Fibroblast of lung (primary cell): ENCODE results near the gene MAB21L3. TPM values are rescaled to one million over a fixed set of nuclear protein-coding genes. Genes with fewer than 3 reads are reported as not detected.
A peak's percentile ranks its signal among the peaks of the same experiment; 100 is the strongest.

Source experiments
- DNase-seq, 2 donors: peaks; one replicate each; pipeline versions ENCODE4 v3.0.0 to v3.0.0-alpha.2; 2010; ENCODE audit warnings: low read depth in 2 of 2
- H2AFZ ChIP-seq: 2 replicates; pipeline ENCODE4 v1.5.1; 2012; ENCODE audit warnings: low read length, control low read depth, inconsistent platforms
- H3K27ac ChIP-seq: 2 replicates; pipeline ENCODE4 v1.5.1; 2011; ENCODE audit warnings: low read length, control low read depth; ENCODE audit not compliant: insufficient read depth
- H3K27me3 ChIP-seq: 2 replicates; pipeline ENCODE4 v1.5.1; 2011; ENCODE audit warnings: mild to moderate bottlenecking, low read length; ENCODE audit not compliant: control insufficient read depth, insufficient read depth
- H3K36me3 ChIP-seq: 2 replicates; pipeline ENCODE4 v1.5.1; 2011; ENCODE audit warnings: low read length; ENCODE audit not compliant: control insufficient read depth, insufficient read depth
- H3K4me1 ChIP-seq: 2 replicates; pipeline ENCODE4 v1.5.1; 2011; ENCODE audit warnings: low read length; ENCODE audit not compliant: control insufficient read depth, insufficient read depth; ENCODE audit errors: extremely low read depth
- H3K4me2 ChIP-seq: 2 replicates; pipeline ENCODE4 v1.5.1; 2011; ENCODE audit warnings: low read length, control low read depth; ENCODE audit not compliant: insufficient read depth; ENCODE audit errors: extremely low read depth
- H3K4me3 ChIP-seq, 4 experiments: fragments of 200-600 bp in 1 of 4; sonication (generic) in 1 of 4; replicated peaks in 1 of 4; 2 replicates each; pipeline ENCODE4 v1.5.1; 2011 to 2016; ENCODE audit warnings: low read length in 4 of 4, low read depth in 3 of 4, mild to moderate bottlenecking in 3 of 4, control low read depth in 2 of 4, inconsistent platforms in 1 of 4, mixed read lengths in 1 of 4; ENCODE audit not compliant: insufficient read depth in 1 of 4; ENCODE audit errors: control extremely low read depth in 1 of 4
- H3K79me2 ChIP-seq: 2 replicates; pipeline ENCODE4 v1.5.1; 2012; ENCODE audit warnings: mild to moderate bottlenecking, low read length, inconsistent platforms; ENCODE audit not compliant: control insufficient read depth, insufficient read depth
- H3K9ac ChIP-seq: 2 replicates; pipeline ENCODE4 v1.5.1; 2011; ENCODE audit warnings: mild to moderate bottlenecking, low read length, control low read depth; ENCODE audit not compliant: insufficient read depth
- H3K9me3 ChIP-seq: 2 replicates; pipeline ENCODE4 v1.5.1; 2012; ENCODE audit warnings: low read depth, low read length; ENCODE audit not compliant: control insufficient read depth, insufficient read depth
- H4K20me1 ChIP-seq: 2 replicates; pipeline ENCODE4 v1.5.1; 2011; ENCODE audit warnings: low read length; ENCODE audit not compliant: control insufficient read depth, insufficient read depth; ENCODE audit errors: extremely low read depth
- EZH2 ChIP-seq: IDR thresholded peaks from 2 replicates; pipeline ENCODE4 v1.5.1; 2012; ENCODE audit warnings: low read length, control low read depth, mild to moderate bottlenecking; ENCODE audit errors: missing control alignments
- polyA minus RNA-seq: library from RNA; depleted of rRNA, polyadenylated mRNA; stranded (reverse); fragments of >200 nt; gene quantifications from 2 replicates; pipeline ENCODE4 v1.2.3, GENCODE V29; 2011; ENCODE audit warnings: low replicate concordance
- polyA plus RNA-seq, 2 donors: library from polyadenylated mRNA; depleted of rRNA in 1 of 2; stranded (reverse) in 1 of 2; unstranded in 1 of 2; fragments of >200 nt; gene quantifications; 2 replicates each; pipeline ENCODE4 v1.2.1, GENCODE V29; 2011 to 2012; ENCODE audit warnings: missing spikeins in 1 of 2
- total RNA-seq: library from RNA; depleted of rRNA; stranded (reverse); fragments of >200 nt; gene quantifications from 2 replicates; pipeline ENCODE4 v1.2.1, GENCODE V29; 2014
- TF ChIP-seq, protein P1 (sequence below), 2 donors: IDR thresholded peaks in 1 of 2; conservative IDR thresholded peaks in 1 of 2; 1 replicate in 1 of 2; 2 replicates in 1 of 2; pipeline ENCODE4 v1.5.1; 2011 to 2012; ENCODE audit warnings: low read length in 2 of 2, control low read depth in 1 of 2, inconsistent platforms in 1 of 2, low read depth in 1 of 2, mild to moderate bottlenecking in 1 of 2

The MAB21L3 gene
- total RNA-seq (0.66 and 0.77 TPM in 2 replicates), polyA plus RNA-seq (0.08 and 0.18 TPM in 2 replicates), polyA minus RNA-seq (0.22 and 0.86 TPM in 2 replicates)
- 0.43 TPM in 1 of 2 replicates, not detected in the other for polyA plus RNA-seq (2012)

DNA sequence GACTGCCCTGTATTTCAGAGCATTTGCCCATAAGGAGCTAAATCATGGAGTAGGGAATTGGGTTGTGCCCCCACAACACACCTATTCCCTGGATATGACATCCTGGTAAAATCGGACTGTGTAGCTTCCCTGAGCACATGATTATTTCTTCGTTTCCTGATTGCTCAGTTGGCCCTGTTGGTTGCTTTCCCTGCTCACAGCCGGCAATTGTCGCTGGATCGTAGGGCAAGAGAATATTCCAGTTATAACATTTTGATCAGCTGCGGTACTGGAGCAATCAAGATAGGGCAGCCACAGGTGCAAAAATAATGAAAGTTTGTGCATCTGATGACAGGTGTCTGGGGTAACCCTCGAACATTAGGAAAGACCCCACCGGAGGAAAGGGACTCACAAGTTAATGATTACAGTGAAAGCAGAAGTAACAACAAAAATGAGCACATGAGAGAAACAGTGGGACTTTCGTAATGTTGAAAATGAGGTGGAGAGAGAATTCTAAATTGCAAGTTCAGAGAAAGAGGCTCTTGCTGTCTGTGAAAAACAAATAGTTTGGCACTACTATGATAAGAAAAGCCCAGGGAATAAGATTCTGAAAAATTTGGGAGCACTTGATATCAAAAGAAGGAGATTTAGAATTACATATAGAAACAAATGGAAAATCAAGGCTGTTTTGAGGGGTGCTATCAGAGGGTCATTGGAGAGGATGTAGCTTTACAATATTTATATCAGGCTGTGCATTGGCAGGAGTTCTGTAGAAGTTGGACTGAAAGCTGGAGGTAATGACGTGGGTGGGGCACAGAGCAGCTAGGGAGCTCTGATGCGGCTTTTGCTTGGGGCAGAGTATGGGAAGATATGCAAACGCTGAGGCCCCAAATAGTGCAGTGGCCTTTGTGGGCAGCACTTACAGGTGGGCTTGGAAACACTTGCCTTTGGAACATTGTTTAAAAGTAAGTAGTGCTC is at the start of gene MAB21L3:
MAB21L3 (plus strand) TSS at position 833 of the 957 bp plus-strand sequence. CDS start 1,217 bp downstream, outside the sequence.
- H4K20me1 ChIP-seq = no peaks in the 10 kb centered on the region
- H3K27ac ChIP-seq = no peak within 1 kb of the TSS
- no peaks in the 10 kb centered on the region for H3K9me3 ChIP-seq
- no peak within 1 kb of the TSS for H3K4me3 ChIP-seq
- H3K4me2 ChIP-seq = no peak within 1 kb of the TSS
- DNase-seq = no peak
- no peaks in the 10 kb centered on the region for H3K79me2 ChIP-seq
- no peaks in the 10 kb centered on the region for H3K36me3 ChIP-seq
- H3K9ac ChIP-seq = no peak within 1 kb of the TSS
- H3K4me1 ChIP-seq = peaks cover 6% of the 10 kb centered on the region
- TF ChIP-seq, protein P1, sequence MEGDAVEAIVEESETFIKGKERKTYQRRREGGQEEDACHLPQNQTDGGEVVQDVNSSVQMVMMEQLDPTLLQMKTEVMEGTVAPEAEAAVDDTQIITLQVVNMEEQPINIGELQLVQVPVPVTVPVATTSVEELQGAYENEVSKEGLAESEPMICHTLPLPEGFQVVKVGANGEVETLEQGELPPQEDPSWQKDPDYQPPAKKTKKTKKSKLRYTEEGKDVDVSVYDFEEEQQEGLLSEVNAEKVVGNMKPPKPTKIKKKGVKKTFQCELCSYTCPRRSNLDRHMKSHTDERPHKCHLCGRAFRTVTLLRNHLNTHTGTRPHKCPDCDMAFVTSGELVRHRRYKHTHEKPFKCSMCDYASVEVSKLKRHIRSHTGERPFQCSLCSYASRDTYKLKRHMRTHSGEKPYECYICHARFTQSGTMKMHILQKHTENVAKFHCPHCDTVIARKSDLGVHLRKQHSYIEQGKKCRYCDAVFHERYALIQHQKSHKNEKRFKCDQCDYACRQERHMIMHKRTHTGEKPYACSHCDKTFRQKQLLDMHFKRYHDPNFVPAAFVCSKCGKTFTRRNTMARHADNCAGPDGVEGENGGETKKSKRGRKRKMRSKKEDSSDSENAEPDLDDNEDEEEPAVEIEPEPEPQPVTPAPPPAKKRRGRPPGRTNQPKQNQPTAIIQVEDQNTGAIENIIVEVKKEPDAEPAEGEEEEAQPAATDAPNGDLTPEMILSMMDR (conservative IDR thresholded peaks at IDR 0.05 in 1 of 2, IDR thresholded peaks at IDR 0.05 in 1 of 2; ENCODE audit: low read depth in 1 of 2, low read length in 2 of 2) = no peak
- TF ChIP-seq EZH2 = no peak
- H3K27me3 ChIP-seq = no peaks in the 10 kb centered on the region
- H2AFZ ChIP-seq = no peak within 1 kb of the TSS

- Histone ChIP-seq H3K36me3 (no peaks in the 10 kb centered on the region), H3K4me2 (no peak overlapping the region), H3K79me2 (no peaks in the 10 kb centered on the region), H2AFZ (no peak overlapping the region), H3K4me1 (peaks cover 6% of the 10 kb centered on the region), H3K4me3 (no peak overlapping the region), H3K9me3 (no peaks in the 10 kb centered on the region), H3K9ac (no peak overlapping the region), H4K20me1 (no peaks in the 10 kb centered on the region), H3K27me3 (no peaks in the 10 kb centered on the region), H3K27ac (no peak overlapping the region)
- TF ChIP-seq, protein P1 (conservative IDR thresholded peaks at IDR 0.05 in 1 of 2, IDR thresholded peaks at IDR 0.05 in 1 of 2; ENCODE audit: low read depth in 1 of 2, low read length in 2 of 2) = no peak
- no peak for TF ChIP-seq EZH2
- DNase-seq = peak in 1 of 2 donors; percentile 52
These were observed 49.0 kb upstream of the MAB21L3 start for GRCh38 chr1:116062201-116062600.

- Histone ChIP-seq H3K9ac (no peak overlapping the region), H2AFZ (no peak overlapping the region), H3K36me3 (no peaks in the 10 kb centered on the region), H3K4me3 (no peak overlapping the region), H4K20me1 (no peaks in the 10 kb centered on the region), H3K4me1 (peaks cover 11% of the 10 kb centered on the region), H3K27ac (no peak overlapping the region), H3K79me2 (no peaks in the 10 kb centered on the region), H3K4me2 (no peak overlapping the region), H3K27me3 (no peaks in the 10 kb centered on the region), H3K9me3 (no peaks in the 10 kb centered on the region)
- TF ChIP-seq, protein P1 (conservative IDR thresholded peaks at IDR 0.05 in 1 of 2, IDR thresholded peaks at IDR 0.05 in 1 of 2; ENCODE audit: low read depth in 1 of 2, low read length in 2 of 2) = no peak
- no peak for TF ChIP-seq EZH2
- DNase-seq = peak; percentile 3 to 62
These were observed 46.6 kb upstream of the MAB21L3 start for GRCh38 chr1:116064616-116065015.
